GM23338 (cell line): ENCODE measurements around the gene CATSPERD. TPM values are rescaled to one million over a fixed set of nuclear protein-coding genes. Genes with fewer than 3 reads are reported as not detected.

Experiments used
- ATAC-seq: fragments of 200-7000 bp; cut with Tn5 transposase; 3 replicates; pipeline ENCODE4 v1.9.1; 2020
- DNase-seq: peaks from one replicate; pipeline ENCODE4 v3.0.0-alpha.2; 2015; ENCODE audit warnings: low spot score
- H2AFZ ChIP-seq: fragments of 200-600 bp; sonication (generic); 2 replicates; pipeline ENCODE4 v1.8.0; 2016; ENCODE audit warnings: antibody characterized with exemption, mild to moderate bottlenecking, moderate library complexity
- H3F3A ChIP-seq: fragments of 200-600 bp; sonication (generic); replicated peaks from 2 replicates; pipeline ENCODE4 v1.8.0; 2017; ENCODE audit warnings: antibody characterized with exemption, mixed run types, low read depth
- H3K27ac ChIP-seq: fragments of 200-600 bp; sonication (generic); 2 replicates; pipeline ENCODE4 v1.6.1; 2016; ENCODE audit warnings: low read depth
- H3K27me3 ChIP-seq: fragments of 200-600 bp; sonication (generic); 2 replicates; pipeline ENCODE4 v1.8.0; 2016; ENCODE audit warnings: mild to moderate bottlenecking, mixed run types, moderate library complexity; ENCODE audit not compliant: insufficient read depth
- H3K36me3 ChIP-seq: fragments of 200-600 bp; sonication (generic); 2 replicates; pipeline ENCODE4 v1.8.0; 2016; ENCODE audit warnings: mild to moderate bottlenecking; ENCODE audit not compliant: insufficient read depth
- H3K4me1 ChIP-seq: fragments of 200-600 bp; sonication (generic); 2 replicates; pipeline ENCODE4 v1.8.0; 2016; ENCODE audit warnings: mild to moderate bottlenecking, moderate library complexity; ENCODE audit not compliant: insufficient read depth
- H3K4me2 ChIP-seq: fragments of 200-600 bp; sonication (generic); 2 replicates; pipeline ENCODE4 v1.7.1; 2017; ENCODE audit warnings: mixed run types
- H3K4me3 ChIP-seq: fragments of 200-600 bp; sonication (generic); 2 replicates; pipeline ENCODE4 v1.6.1; 2016; ENCODE audit warnings: mixed run types
- H3K79me2 ChIP-seq: fragments of 200-600 bp; sonication (generic); replicated peaks from 2 replicates; pipeline ENCODE4 v1.8.0; 2017; ENCODE audit warnings: mild to moderate bottlenecking; ENCODE audit not compliant: insufficient read depth
- H3K9me2 ChIP-seq: fragments of 200-600 bp; sonication (generic); 2 replicates; pipeline ENCODE4 v1.8.0; 2017; ENCODE audit not compliant: insufficient read depth
- H4K20me1 ChIP-seq: fragments of 200-600 bp; sonication (generic); replicated peaks from 2 replicates; pipeline ENCODE4 v1.8.0; 2017; ENCODE audit warnings: mild to moderate bottlenecking; ENCODE audit not compliant: insufficient read depth
- H3K27ac Mint-ChIP-seq: 2 replicates; pipeline ENCODE4 v1.8.0; 2020; ENCODE audit warnings: inconsistent platforms, mild to moderate bottlenecking, moderate library complexity, mixed read lengths
- H3K27me3 Mint-ChIP-seq: 3 replicates; pipeline ENCODE4 v1.8.0; 2022; ENCODE audit warnings: low read depth, mild to moderate bottlenecking, moderate library complexity, mixed read lengths, inconsistent platforms; ENCODE audit not compliant: insufficient read depth, poor library complexity
- H3K36me3 Mint-ChIP-seq: 3 replicates; pipeline ENCODE4 v1.8.0; 2021; ENCODE audit warnings: low read depth, mild to moderate bottlenecking, inconsistent platforms, moderate library complexity, mixed read lengths
- H3K4me1 Mint-ChIP-seq: 3 replicates; pipeline ENCODE4 v1.8.0; 2020; ENCODE audit warnings: mild to moderate bottlenecking, inconsistent platforms, mixed read lengths
- H3K4me3 Mint-ChIP-seq: 3 replicates; pipeline ENCODE4 v1.8.0; 2021; ENCODE audit warnings: moderate library complexity, mild to moderate bottlenecking, inconsistent platforms, mixed read lengths
- H3K9me3 Mint-ChIP-seq: 3 replicates; pipeline ENCODE4 v1.8.0; 2020; ENCODE audit warnings: moderate library complexity, mild to moderate bottlenecking, inconsistent platforms, mixed read lengths
- ETS1 ChIP-seq: IDR thresholded peaks from 2 replicates; pipeline ENCODE4 v1.6.1; 2016; ENCODE audit warnings: antibody characterized with exemption
- EZH2 ChIP-seq: fragments of 200-600 bp; sonication (generic); IDR thresholded peaks from one replicate; pipeline ENCODE4 v1.8.0; 2017; ENCODE audit warnings: antibody characterized with exemption, mild to moderate bottlenecking, low read depth; ENCODE audit not compliant: unreplicated experiment
- EZH2phosphoT487 ChIP-seq: fragments of 200-600 bp; sonication (generic); IDR thresholded peaks from one replicate; pipeline ENCODE4 v1.8.1; 2018; ENCODE audit warnings: antibody characterized with exemption; ENCODE audit not compliant: unreplicated experiment
- JUNB ChIP-seq: IDR thresholded peaks from one replicate; pipeline ENCODE4 v1.6.1; 2016; ENCODE audit warnings: antibody characterized with exemption; ENCODE audit not compliant: unreplicated experiment
- REST ChIP-seq: IDR thresholded peaks from one replicate; pipeline ENCODE4 v1.6.1; 2018; ENCODE audit warnings: antibody characterized with exemption; ENCODE audit not compliant: unreplicated experiment
- STAT1 ChIP-seq: IDR thresholded peaks from one replicate; pipeline ENCODE4 v1.6.1; 2016; ENCODE audit warnings: antibody characterized with exemption; ENCODE audit not compliant: unreplicated experiment
- ZNF114 ChIP-seq: fragments of 250-450 bp; sonication (Bioruptor Pico); IDR thresholded peaks from 2 replicates; pipeline ENCODE4 v1.5.0; 2020; ENCODE audit warnings: mild to moderate bottlenecking, moderate library complexity
- ZNF462 ChIP-seq: fragments of 250-450 bp; sonication (Bioruptor Pico); IDR thresholded peaks from 2 replicates; pipeline ENCODE4 v1.5.0; 2020; ENCODE audit warnings: mild to moderate bottlenecking, moderate library complexity
- polyA plus RNA-seq: library from polyadenylated mRNA; unstranded; fragments of >200 nt; fragmentation: Nextera tagmentation; extraction: Ambion mirVana; gene quantifications from 2 replicates; pipeline ENCODE4 v1.2.1, GENCODE V29; 2016
- total RNA-seq: library from RNA; depleted of rRNA; stranded (reverse); fragments of >200 nt; shearing (Covaris generic); gene quantifications from 2 replicates; pipeline ENCODE4 v1.2.3, GENCODE V29; 2014

CATSPERD gene
- total and polyA plus RNA-seq, 2 experiments from 2014 or later: 0.17 TPM; not detected in 1

- TF ChIP-seq ETS1: no peak
- TF ChIP-seq JUNB: no peak
- TF ChIP-seq STAT1: no peak
- no peak for TF ChIP-seq EZH2phosphoT487
- TF ChIP-seq EZH2: no peak
- no peak for TF ChIP-seq ZNF114
- TF ChIP-seq REST: no peak
Measured at GRCh38 chr19:5692723-5693194, 27.7 kb upstream of the CATSPERD start (continued).

- H3K27ac Mint-ChIP-seq: 0 out of 2 replicates have a peak overlapping the region, but pooled peaks have one; percentile 56
- no peak for ATAC-seq
- Histone ChIP-seq H3K4me3 (no peak overlapping the region), H4K20me1 (peaks cover 6% of the 10 kb centered on the region; the same call in 1 of the 2 replicates), H2AFZ (no peak overlapping the region), H3K4me2 (no peak overlapping the region), H3F3A (peaks cover 20% of the 10 kb centered on the region), H3K4me1 (no peaks in the 10 kb centered on the region), H3K9me2 (no peaks in the 10 kb centered on the region), H3K36me3 (no peaks in the 10 kb centered on the region), H3K27ac (peak overlapping the region; percentile 66; the same call in 1 of the 2 replicates), H3K79me2 (peaks cover 27% of the 10 kb centered on the region), H3K27me3 (no peaks in the 10 kb centered on the region)
- peaks cover 6% of the 10 kb centered on the region; the same call in 1 of the 3 replicates for H3K4me1 Mint-ChIP-seq
- peaks cover 72% of the 10 kb centered on the region for H3K36me3 Mint-ChIP-seq
- no peak for DNase-seq
- peaks cover 54% of the 10 kb centered on the region for H3K27me3 Mint-ChIP-seq
- peaks cover 8% of the 10 kb centered on the region; the same call in 2 of the 3 replicates for H3K9me3 Mint-ChIP-seq
- no peak overlapping the region for H3K4me3 Mint-ChIP-seq
- no peak for TF ChIP-seq ZNF114
- TF ChIP-seq EZH2: no peak
- no peak for TF ChIP-seq ZNF462
Measured at GRCh38 chr19:5693195-5694166, 27.0 kb upstream of the CATSPERD start.
